K562 (cell line): ENCODE results near the gene KRT25. TPM values are rescaled to one million over a fixed set of nuclear protein-coding genes. Genes with fewer than 3 reads are reported as not detected.

Experiments
- ATAC-seq: fragments of 200-7000 bp; cut with Tn5 transposase; 3 replicates; pipeline ENCODE4 v1.9.1; 2020; ENCODE audit warnings: moderate library complexity
- BruUV-seq: library from RNA; stranded (reverse); fragments of 400-500 nt; replicated peaks from 2 replicates; lab custom pipeline; 2021; lab: Mats Ljungman, UMichigan
- CTCF ChIA-PET: fragments of 300-600 bp; formaldehyde crosslinking; extraction: SDS; loops from one replicate; lab custom pipeline; 2021; ENCODE audit warnings: low intra/inter-chr PET ratio; lab: Yijun Ruan, JAX
- POLR2A ChIA-PET: fragments of 300-600, 350-650 bp; sonication (Branson Sonifier 250); formaldehyde crosslinking; extraction: SDS; loops from one replicate; lab custom pipeline; 2021; ENCODE audit warnings: antibody characterized with exemption, inconsistent platforms; lab: Yijun Ruan, JAX
- DNase-seq, 4 experiments: peaks; one replicate each; pipeline versions ENCODE4 v3.0.0 to v3.0.0-alpha.2; 2011 to 2018; ENCODE audit warnings: low spot score in 3 of 4, mixed read lengths in 3 of 4; ENCODE audit errors: extremely low read depth in 1 of 4
- FAIRE-seq: peaks from 2 replicates; lab custom pipeline; 2011; peaks lifted over from hg19 to GRCh38; lab: Jason Lieb, UNC
- H2AFZ ChIP-seq: 2 replicates; pipeline ENCODE4 v1.6.0; 2011; ENCODE audit warnings: low read depth, low read length, control low read depth, inconsistent platforms
- H3K27ac ChIP-seq: fragments of 200-600 bp; 3 replicates; pipeline ENCODE4 v1.8.0; 2011; ENCODE audit warnings: low read depth, mild to moderate bottlenecking, control low read depth, inconsistent platforms, low read length, moderate library complexity, mixed read lengths; ENCODE audit errors: extremely low read depth
- H3K27me3 ChIP-seq, 2 experiments: fragments of 300-600 bp in 1 of 2; 2 replicates in 1 of 2; 3 replicates in 1 of 2; pipeline versions ENCODE4 v1.6.0 to v1.8.0; 2011; ENCODE audit warnings: inconsistent platforms in 2 of 2, low read length in 2 of 2, mild to moderate bottlenecking in 1 of 2, mixed read lengths in 1 of 2, moderate library complexity in 1 of 2; ENCODE audit not compliant: control insufficient read depth in 2 of 2, insufficient read depth in 2 of 2
- H3K36me3 ChIP-seq: fragments of 300-600 bp; 3 replicates; pipeline ENCODE4 v1.8.0; 2011; ENCODE audit warnings: mild to moderate bottlenecking, low read length, inconsistent platforms; ENCODE audit not compliant: control insufficient read depth, insufficient read depth
- H3K4me1 ChIP-seq, 2 experiments: fragments of 200-600 bp in 1 of 2; replicated peaks in 1 of 2; 2 replicates in 1 of 2; 3 replicates in 1 of 2; pipeline versions ENCODE4 v1.5.1 to v1.8.0; 2011; ENCODE audit warnings: inconsistent platforms in 2 of 2, low read length in 2 of 2, mild to moderate bottlenecking in 1 of 2, mixed read lengths in 1 of 2, moderate library complexity in 1 of 2; ENCODE audit not compliant: control insufficient read depth in 2 of 2, insufficient read depth in 2 of 2
- H3K4me2 ChIP-seq: 2 replicates; pipeline ENCODE4 v1.6.1; 2011; ENCODE audit warnings: low read length, control low read depth, inconsistent platforms, mixed read lengths; ENCODE audit not compliant: insufficient read depth
- H3K4me3 ChIP-seq: fragments of 200-600 bp; sonication (generic), shearing (Covaris generic); 2 replicates; pipeline ENCODE4 v1.5.1; 2016; ENCODE audit warnings: control low read depth, inconsistent platforms
- H3K79me2 ChIP-seq: fragments of 200-600 bp; 3 replicates; pipeline ENCODE4 v1.8.0; 2011; ENCODE audit warnings: low read length, inconsistent platforms; ENCODE audit not compliant: control insufficient read depth, insufficient read depth
- H3K9ac ChIP-seq, 2 experiments: 2 replicates each; pipeline versions ENCODE4 v1.6.0 to v1.6.1; 2011; ENCODE audit warnings: low read depth in 2 of 2, low read length in 2 of 2, control low read depth in 1 of 2, inconsistent platforms in 1 of 2, mild to moderate bottlenecking in 1 of 2, mixed read lengths in 1 of 2; ENCODE audit not compliant: insufficient read depth in 1 of 2
- H3K9me1 ChIP-seq: one replicate; pipeline ENCODE4 v1.6.0; 2011; ENCODE audit warnings: inconsistent platforms, mild to moderate bottlenecking, low read length, moderate library complexity; ENCODE audit not compliant: control insufficient read depth, insufficient read depth
- H3K9me3 ChIP-seq: replicated peaks from 2 replicates; pipeline ENCODE4 v1.5.1; 2011; ENCODE audit warnings: low read depth, low read length, inconsistent platforms; ENCODE audit not compliant: control insufficient read depth, insufficient read depth
- H4K20me1 ChIP-seq: replicated peaks from 2 replicates; pipeline ENCODE4 v1.6.1; 2011; ENCODE audit warnings: low read length, inconsistent platforms, mixed read lengths; ENCODE audit not compliant: control insufficient read depth, insufficient read depth
- CHD1 ChIP-seq: fragments of 200-600 bp; sonication (generic); IDR thresholded peaks from one replicate; pipeline ENCODE4 v1.6.1; 2012; ENCODE audit warnings: mild to moderate bottlenecking, moderate library complexity, low read length, inconsistent platforms
- CHD2 ChIP-seq: IDR thresholded peaks from 2 replicates; pipeline ENCODE4 v1.6.1; 2011; ENCODE audit warnings: low read depth, low read length
- CTBP1 ChIP-seq: fragments of 450-650 bp; IDR thresholded peaks from 2 replicates; pipeline ENCODE4 v1.6.1; 2016; ENCODE audit warnings: borderline replicate concordance
- DMBX1 ChIP-seq: fragments of 250-450 bp; sonication (Bioruptor Pico); IDR thresholded peaks from 2 replicates; pipeline ENCODE4 v1.8.0; 2022; ENCODE audit warnings: inconsistent platforms, mild to moderate bottlenecking, moderate library complexity, borderline replicate concordance
- E2F8 ChIP-seq: fragments of 450-650 bp; IDR thresholded peaks from 2 replicates; pipeline ENCODE4 v1.7.1; 2018; ENCODE audit warnings: mild to moderate bottlenecking, low read depth; ENCODE audit not compliant: partially characterized antibody
- ERF ChIP-seq: fragments of 450-650 bp; formaldehyde crosslinking; IDR thresholded peaks from 2 replicates; pipeline ENCODE4 v1.4.0; 2020; ENCODE audit warnings: mild to moderate bottlenecking, mixed read lengths
- HDGF ChIP-seq: fragments of 450-650 bp; IDR thresholded peaks from 2 replicates; pipeline ENCODE4 v1.6.1; 2016
- MAFF ChIP-seq: IDR thresholded peaks from 2 replicates; pipeline ENCODE4 v1.6.1; 2012; ENCODE audit warnings: low read length, improper control_type of control experiment
- NFRKB ChIP-seq: fragments of 450-650 bp; IDR thresholded peaks from 2 replicates; pipeline ENCODE4 v1.6.1; 2016; ENCODE audit warnings: low read depth
- RBBP5 ChIP-seq: fragments of 200-600 bp; sonication (generic); IDR thresholded peaks from 2 replicates; pipeline ENCODE4 v1.6.1; 2012; ENCODE audit warnings: borderline replicate concordance, mild to moderate bottlenecking, low read length, control low read depth, inconsistent platforms; ENCODE audit not compliant: insufficient read depth, poor library complexity, severe bottlenecking
- SETDB1 ChIP-seq: IDR thresholded peaks from one replicate; pipeline ENCODE4 v1.6.1; 2012; ENCODE audit warnings: low read length, control low read depth, inconsistent platforms
- SMARCA5 ChIP-seq: fragments of 450-650 bp; IDR thresholded peaks from 2 replicates; pipeline ENCODE4 v1.6.1; 2016
- SRSF3 ChIP-seq: fragments of 200-400 bp; formaldehyde crosslinking; IDR thresholded peaks from 2 replicates; pipeline ENCODE4 v1.6.1; 2016; ENCODE audit warnings: mild to moderate bottlenecking, low read length, moderate library complexity; ENCODE audit not compliant: insufficient read depth
- TAF1 ChIP-seq: IDR thresholded peaks from 2 replicates; pipeline ENCODE4 v1.6.1; 2011; ENCODE audit warnings: mild to moderate bottlenecking, low read length, moderate library complexity; ENCODE audit not compliant: insufficient read depth, control insufficient read depth, severe bottlenecking; ENCODE audit errors: extremely low read depth
- USF1 ChIP-seq: sonication (generic); formaldehyde crosslinking; IDR thresholded peaks from 2 replicates; pipeline ENCODE4 v1.9.0; 2022; ENCODE audit warnings: mild to moderate bottlenecking, missing genetic modification reagents
- ZNF644 ChIP-seq: fragments of 200-800 bp; sonication (Bioruptor generic); IDR thresholded peaks from 2 replicates; pipeline ENCODE4 v1.6.1; 2016; ENCODE audit warnings: low read depth, missing genetic modification characterization, missing compliant biosample characterization
- ZNF830 ChIP-seq: fragments of 250-450 bp; sonication (Bioruptor Pico); IDR thresholded peaks from 2 replicates; pipeline ENCODE4 v1.5.0; 2021; ENCODE audit warnings: mild to moderate bottlenecking
- WGBS: fragments of 100-300 bp; shearing (Covaris generic); methylation state at CpG from one replicate; pipeline ENCODE4 v1.1.6; 2016; ENCODE audit warnings: low coverage, mixed read lengths; ENCODE audit not compliant: insufficient coverage; ENCODE audit errors: missing lambda C conversion rate; 5-methylcytosine and 5-hydroxymethylcytosine counted together
- in situ Hi-C: fragments of 300-500 bp; cut with MboI; formaldehyde crosslinking; loops from 4 replicates; pipeline ENCODE4 v1.15.0; 2018; ENCODE audit warnings: inconsistent platforms, mixed read lengths
- intact Hi-C: fragments of 100-400 bp; cut with micrococcal nuclease; formaldehyde crosslinking; loops from 2 replicates; pipeline ENCODE4 v1.14.2; 2022
- polyA plus RNA-seq, 8 experiments: library from polyadenylated mRNA; depleted of rRNA in 4 of 8; stranded (reverse) in 5 of 8; unstranded in 3 of 8; fragments of >200 nt; fragmentation: Nextera tagmentation in 2 of 8; fragmentation: Illumina TruSeq in 1 of 8; extraction: Ambion mirVana in 2 of 8; extraction: Trizol in 1 of 8; gene quantifications; 2 replicates each; pipeline versions ENCODE4 v1.2.1 to v1.2.3, GENCODE V29; 2011 to 2014; ENCODE audit warnings: inconsistent platforms in 1 of 8, missing spikeins in 1 of 8
- total RNA-seq, 7 experiments: library from RNA; depleted of rRNA in 6 of 7; stranded (reverse); fragments of >200 nt in 6 of 7; fragmentation: Illumina TruSeq in 2 of 7; extraction: Trizol in 2 of 7; gene quantifications; 2 replicates each; pipeline versions ENCODE4 v1.2.1 to v1.2.3, GENCODE V29; 2011 to 2021; ENCODE audit warnings: low replicate concordance in 1 of 7

The KRT25 gene
- total and polyA plus RNA-seq, 9 of the 15 experiments (the other 6 are each of a cell fraction or from before 2014, with no cell fraction given) = not detected

GRCh38 chr17:40699853-40700252, 55.3 kb downstream of the KRT25 start:
- FAIRE-seq = no peak
- POLR2A ChIA-PET = interaction anchor here (1.1 to 1.3 kb wide), 2 partner anchors 20 to 52 kb away, joined by 3 to 4 read pairs; partner anchors contain the start of gene SMARCE1
- no peak for ATAC-seq
- Histone ChIP-seq H3K4me3 (no peak overlapping the region), H3K9ac (no peak overlapping the region), H3K9me1 (no peaks in the 10 kb centered on the region), H3K36me3 (no peaks in the 10 kb centered on the region), H3K4me1 (no peaks in the 10 kb centered on the region), H3K27ac (no peak overlapping the region), H3K79me2 (no peaks in the 10 kb centered on the region), H3K4me2 (no peak overlapping the region), H3K9me3 (no peaks in the 10 kb centered on the region), H3K27me3 (peaks cover 34 to 38% of the 10 kb centered on the region in 2 experiments), H4K20me1 (no peaks in the 10 kb centered on the region), H2AFZ (no peak overlapping the region)
- TF ChIP-seq RBBP5 (no peak), E2F8 (no peak), ZNF644 (tag) (no peak), USF1 (CRISPR knock-in tag) (no peak), ZNF830 (CRISPR knock-in tag) (no peak), HDGF (no peak), TAF1 (no peak), CHD1 (no peak), SETDB1 (no peak), CHD2 (no peak), DMBX1 (no peak), SMARCA5 (no peak), ERF (CRISPR knock-in tag) (no peak), MAFF (no peak), NFRKB (no peak), CTBP1 (no peak), SRSF3 (no peak)
- 5% methylated on average over 5 of the region's 5 CpGs for WGBS
- DNase-seq = no peak
- CTCF ChIA-PET = no interaction called here
- intact Hi-C loops (no loop called here), in situ Hi-C loops (no loop called here)
- no TSS peak for BruUV-seq
